GM21526 (cell line): ENCODE results near the gene GADL1.

Source experiments
- ATAC-seq: cut with Tn5 transposase; IDR thresholded peaks from one replicate; pipeline ENCODE4 v1.9.1; 2021; ENCODE audit warnings: moderate library complexity; ENCODE audit not compliant: unreplicated experiment, low FRiP score

GADL1 gene, protein sequence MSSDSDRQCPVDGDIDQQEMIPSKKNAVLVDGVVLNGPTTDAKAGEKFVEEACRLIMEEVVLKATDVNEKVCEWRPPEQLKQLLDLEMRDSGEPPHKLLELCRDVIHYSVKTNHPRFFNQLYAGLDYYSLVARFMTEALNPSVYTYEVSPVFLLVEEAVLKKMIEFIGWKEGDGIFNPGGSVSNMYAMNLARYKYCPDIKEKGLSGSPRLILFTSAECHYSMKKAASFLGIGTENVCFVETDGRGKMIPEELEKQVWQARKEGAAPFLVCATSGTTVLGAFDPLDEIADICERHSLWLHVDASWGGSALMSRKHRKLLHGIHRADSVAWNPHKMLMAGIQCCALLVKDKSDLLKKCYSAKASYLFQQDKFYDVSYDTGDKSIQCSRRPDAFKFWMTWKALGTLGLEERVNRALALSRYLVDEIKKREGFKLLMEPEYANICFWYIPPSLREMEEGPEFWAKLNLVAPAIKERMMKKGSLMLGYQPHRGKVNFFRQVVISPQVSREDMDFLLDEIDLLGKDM

DNA sequence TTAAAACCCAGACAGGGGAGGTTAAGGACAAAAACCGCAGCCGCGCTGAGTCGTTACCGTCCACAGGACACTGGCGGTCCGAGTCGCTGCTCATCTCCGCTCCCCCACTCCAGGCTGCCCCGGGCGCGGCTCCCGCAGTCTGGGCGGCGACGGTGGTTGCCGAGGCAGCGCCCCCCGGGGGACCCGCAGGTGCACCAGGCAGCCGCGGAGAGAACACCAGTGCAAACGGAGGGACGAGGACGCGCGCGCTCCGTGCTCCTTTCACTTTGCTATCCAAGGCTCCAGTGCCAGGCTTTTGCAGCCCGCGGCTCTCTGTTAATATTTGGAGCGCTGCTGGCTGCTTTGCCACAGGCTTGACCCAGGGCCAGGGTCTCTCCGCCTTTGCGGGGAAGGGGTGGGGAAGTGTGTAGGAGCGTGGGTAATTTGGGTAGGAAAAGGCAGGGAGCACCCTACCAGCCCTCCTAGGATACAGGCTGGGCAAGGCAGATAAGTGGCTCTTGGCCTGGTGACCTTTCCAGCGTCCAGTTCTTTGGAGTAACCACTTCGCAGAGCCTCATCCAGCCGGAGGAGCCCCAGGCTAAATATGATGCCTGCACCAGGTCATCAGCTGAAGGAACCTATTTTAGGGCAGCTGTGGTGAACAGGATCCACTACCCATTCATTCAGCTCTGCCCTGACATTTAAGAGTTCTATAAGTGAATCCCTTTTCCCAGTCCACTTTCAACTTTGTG is at the start of gene GADL1:
Gene GADL1 (minus strand): TSS at position 141 of the 731 bp plus-strand sequence. CDS start 47 bp downstream, at position 94.
- no peak for ATAC-seq

DNA sequence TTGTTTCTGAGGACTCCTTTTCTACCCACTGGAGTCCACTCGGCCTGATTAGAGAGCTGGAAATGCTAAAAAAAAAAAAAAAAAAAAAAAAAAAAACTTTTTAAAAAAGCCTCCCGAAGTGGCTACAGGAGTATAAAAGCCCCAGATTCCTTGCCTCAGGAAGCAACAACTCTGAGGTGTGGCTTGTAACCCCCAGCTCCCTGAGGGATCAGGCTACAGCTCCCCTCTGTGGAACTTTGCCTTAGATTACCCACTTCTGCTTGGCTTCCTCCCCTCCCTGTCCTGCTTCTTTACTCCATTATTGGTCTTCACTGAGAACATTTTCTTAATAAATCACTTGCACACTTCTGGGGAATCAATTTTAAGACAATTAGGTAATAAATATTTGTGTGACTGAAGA is 49.7 kb upstream of the GADL1 start:
- no peak for ATAC-seq

DNA sequence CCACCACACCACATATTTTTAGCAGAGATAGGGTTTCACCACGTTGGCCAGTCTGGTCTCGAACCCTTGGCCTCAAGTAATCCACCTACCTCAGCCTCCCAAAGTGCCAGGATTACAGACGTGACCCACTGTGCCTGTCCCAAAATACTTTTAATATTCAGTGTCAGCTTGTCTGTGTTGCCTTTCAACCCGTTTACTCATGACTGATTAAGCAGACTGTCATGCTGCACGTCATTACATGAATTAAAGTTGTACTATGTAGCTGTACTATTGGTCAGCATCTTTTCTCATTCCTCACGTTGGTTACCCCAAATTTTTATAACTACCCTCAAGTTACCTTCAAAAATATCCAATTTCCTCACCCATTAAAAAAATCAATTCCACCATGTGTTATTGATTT is 48.7 kb upstream of the GADL1 start:
- no peak for ATAC-seq

DNA sequence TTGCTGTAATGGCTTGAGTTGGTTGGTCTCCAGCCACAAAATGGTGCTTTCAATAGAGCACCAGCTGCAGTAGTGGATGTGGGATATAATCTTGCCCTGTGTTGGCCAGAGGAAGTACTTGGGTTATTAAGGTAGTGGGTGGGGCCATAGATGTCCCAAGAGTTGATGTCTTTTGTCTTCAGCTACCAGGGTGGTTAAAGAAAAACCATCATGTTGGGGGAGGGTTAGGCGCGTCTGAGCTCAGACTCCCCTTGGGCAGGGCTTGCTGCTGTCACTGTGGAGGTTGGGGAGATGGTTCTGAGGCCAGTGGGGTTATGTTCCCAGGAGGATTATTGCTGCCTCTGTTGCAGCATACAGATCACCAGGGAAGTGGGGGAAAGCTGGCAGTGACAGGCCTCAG is 46.9 kb upstream of the GADL1 start:
- ATAC-seq, result no peak

DNA sequence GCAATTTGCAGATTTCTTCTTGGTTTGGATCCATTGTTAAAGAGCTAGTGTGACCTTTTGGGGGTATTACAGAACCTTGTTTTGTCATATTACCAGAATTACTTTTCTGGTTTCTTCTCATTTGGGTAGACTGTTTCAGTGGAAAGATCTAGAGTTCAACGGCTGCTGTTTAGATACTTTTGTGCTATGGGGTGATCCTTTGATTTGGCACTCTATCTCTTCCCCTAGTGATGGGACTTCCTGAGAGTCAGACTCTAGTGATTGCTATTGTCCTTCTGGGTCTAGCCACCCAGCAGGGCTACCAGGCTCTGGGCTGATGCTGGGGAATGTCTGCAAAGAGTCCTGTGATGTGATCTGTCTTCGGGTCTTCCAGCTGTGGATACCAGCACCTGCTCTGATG is 46.3 kb upstream of the GADL1 start:
- ATAC-seq, result no peak

DNA sequence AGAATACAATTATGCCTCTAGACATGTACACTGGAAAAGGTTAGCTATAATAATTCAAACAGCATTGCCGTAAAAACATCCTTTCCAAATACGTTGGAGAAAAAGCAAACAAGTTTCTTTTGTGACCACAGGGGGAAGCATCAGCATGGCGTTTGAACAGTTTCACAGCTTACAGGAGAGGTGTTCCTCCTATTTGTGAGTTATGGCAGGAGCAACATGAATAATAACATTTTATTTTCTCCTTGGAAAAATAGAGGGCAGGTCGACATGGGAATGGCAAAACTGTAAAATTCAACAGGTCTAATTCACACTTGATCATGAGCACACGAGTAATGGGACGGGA is 39.7 kb upstream of the GADL1 start:
- no peak for ATAC-seq

DNA sequence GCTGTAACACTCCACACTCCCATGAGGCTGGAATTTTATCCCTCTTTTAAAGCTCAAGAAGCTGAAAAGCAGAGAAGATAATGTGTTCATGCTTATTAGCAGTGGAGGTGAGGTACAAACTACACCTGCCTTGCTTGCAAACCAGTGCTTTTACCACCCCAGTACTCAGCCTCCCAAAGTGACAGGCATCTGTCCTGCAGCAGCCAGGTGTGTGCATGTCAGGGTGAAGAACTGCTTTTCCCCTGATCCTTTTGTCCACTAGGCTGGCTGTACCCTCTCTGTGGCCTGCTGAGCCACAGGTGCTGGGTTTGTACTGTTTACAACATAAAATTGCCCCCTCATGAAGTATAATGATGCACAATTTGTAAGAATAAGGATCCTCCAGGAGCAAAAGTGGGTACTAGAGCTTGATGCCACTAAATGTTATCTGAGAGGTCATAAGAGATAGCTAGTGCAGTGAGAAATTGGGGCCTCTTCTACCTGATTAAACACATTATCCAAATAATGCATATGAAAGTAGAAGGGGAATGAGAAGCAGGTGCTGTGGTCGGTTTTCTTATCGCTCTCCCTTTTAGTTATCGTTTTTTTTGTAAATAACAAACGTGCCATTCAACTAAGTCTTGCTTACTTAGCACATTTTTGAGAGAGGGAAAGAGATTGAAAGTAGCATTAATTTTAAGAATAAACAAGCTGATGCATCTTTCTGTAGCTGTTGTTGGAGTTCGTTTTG is 39.2 kb upstream of the GADL1 start:
- ATAC-seq, result no peak

DNA sequence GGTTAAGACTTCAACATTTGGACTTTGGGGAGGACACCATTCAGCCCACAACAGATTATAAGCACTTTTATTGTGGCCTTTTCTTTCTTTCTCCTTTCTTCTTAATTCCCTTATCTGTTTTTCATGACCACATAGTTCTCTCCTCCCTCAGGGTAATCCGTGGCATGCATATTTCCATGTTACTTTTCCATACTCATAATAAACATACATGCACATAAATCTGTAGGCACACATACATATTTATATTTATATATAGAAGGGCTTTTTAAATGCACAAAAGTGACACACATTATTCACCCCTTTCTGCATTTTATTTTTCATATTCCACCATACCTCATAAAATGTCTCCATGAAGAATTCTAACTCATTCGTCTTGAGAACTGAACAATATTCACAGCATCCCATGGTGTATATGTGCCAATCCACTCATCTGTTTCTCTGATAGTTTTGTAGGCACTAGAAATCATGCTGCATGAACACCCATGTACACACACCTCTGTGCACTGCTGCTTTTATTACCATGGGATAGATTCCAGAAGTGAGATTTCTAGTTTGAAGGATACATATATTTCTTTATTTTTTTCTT is 38.1 kb upstream of the GADL1 start:
- no peak for ATAC-seq

DNA sequence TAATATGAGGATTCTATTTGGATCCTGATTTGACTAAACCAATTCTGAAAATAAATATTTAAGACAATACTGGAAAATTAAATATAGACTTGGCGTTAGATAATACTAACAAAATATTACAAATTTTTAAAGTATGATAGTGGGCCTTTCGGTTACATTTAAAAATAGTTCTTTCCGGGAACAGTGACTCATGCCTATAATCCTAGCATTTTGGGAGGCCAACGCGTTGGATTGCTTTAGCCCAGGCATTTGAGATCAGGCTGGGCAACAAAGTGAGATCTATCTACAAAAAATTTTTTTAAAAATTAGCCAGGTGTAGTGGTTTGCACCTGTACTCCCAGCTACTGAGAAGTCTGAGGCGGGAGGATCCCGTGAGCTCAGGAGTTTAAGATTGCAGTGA is 30.3 kb upstream of the GADL1 start:
- no peak for ATAC-seq

DNA sequence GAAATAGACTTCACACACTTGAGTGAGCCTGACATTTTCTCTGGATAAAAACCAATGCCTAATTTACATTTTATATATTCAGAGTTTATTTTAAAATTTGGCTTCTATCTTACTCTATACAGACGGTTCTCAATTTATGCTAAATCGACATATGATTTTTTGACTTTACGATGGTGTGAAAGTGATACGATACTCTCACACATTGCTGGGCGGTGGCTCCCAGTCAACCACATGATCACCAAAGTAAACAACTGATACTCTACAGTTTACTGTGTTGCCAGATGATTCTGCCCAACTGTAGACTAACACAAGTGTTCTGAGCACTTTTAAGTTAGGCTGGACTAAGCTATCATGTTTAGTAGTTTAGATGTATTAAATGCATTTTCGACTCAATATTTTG is 25.1 kb upstream of the GADL1 start:
- ATAC-seq, result no peak

DNA sequence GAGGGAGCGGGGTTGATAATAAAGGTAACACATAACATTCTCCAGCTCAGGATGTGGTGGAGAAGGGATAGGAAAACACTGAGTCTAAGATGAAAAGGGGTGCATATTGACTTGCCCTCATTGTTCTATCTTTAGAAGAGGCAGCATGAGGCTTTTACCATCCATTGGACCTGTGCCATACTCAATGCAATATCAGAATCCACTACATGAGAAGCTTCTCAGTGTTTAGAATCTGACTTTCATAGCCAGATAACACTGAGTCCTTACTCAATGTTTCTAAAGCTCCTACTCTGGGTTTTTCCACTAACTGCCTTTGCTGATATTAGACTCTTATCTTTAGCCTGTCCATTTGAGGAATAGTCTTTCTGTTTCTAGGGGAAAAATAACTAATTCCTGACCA is 24.3 kb upstream of the GADL1 start:
- ATAC-seq, result no peak

DNA sequence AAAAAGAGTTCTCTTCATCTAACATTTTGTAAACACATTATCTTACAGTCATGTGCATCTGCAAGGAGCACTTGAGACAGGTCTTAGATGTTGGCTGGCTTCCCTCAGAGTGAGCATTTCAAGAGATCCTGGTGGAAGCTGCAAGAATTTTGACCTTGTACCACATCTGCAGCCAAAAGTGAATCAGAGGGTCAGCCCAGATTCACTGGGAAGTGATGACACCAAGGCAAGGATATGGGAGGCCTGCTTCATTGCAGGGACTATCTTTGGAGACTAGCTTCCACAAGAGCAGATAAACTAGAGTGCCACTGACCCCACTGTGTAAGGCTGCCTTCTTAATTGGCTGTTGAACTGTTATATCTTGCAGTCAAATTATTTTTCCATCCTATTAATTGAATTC is 21.3 kb upstream of the GADL1 start:
- no peak for ATAC-seq

DNA sequence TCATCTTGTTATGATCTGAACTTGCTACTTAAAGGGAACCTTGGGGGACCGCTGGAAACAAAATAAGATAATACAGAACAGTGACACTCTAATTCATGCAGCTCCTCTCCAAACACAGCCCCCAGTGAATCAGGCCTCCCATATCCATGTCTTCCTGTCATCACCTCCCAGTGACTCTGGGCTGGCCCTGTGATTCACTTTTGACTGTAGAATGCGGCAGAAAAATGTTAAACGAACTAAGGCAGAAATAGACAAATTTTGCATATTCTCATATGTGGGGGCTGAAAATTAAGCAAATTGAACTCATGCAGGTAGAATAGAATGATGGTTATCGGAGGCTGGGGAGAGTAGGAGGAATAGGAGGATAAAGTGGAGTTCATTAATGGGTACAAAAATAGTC is 20.2 kb upstream of the GADL1 start:
- ATAC-seq, result no peak

DNA sequence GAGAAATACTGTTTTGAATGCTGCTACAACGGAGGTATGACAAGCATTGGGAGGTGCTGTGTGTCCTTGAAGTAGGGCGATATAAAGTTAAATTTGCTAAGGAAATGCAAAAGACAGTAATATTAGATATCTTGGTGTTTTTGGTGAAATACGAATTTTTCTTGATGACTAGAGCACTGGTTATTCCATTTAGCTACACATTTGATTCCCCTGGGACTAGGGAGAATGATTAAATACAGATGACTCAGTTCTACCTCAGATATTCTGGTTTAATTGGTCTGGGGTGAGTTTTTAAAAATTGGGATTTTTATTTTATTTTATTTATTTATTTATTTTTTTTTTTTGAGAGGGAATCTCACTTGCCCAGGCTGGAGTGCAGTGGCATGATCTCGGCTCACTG is 18.7 kb upstream of the GADL1 start:
- ATAC-seq, result no peak

DNA sequence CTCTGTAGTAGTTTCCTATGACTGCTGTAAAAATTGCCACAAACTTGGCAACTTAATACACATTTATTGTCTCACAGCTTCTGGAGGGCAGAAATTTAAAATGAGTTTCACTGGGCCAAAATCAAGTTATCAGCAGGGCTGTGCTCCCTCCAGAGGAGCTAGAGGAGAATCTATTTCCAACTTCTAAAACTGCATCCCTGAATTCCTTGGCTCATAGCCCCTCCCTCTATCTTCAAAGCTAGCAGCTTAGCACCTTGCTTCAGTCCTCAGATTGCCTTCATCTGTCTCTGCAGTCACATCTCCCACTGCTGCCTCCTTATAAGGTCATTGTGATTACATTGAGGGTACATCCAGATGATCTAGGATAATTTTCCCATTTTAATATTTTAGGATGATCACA is 17.8 kb upstream of the GADL1 start:
- ATAC-seq, result no peak

DNA sequence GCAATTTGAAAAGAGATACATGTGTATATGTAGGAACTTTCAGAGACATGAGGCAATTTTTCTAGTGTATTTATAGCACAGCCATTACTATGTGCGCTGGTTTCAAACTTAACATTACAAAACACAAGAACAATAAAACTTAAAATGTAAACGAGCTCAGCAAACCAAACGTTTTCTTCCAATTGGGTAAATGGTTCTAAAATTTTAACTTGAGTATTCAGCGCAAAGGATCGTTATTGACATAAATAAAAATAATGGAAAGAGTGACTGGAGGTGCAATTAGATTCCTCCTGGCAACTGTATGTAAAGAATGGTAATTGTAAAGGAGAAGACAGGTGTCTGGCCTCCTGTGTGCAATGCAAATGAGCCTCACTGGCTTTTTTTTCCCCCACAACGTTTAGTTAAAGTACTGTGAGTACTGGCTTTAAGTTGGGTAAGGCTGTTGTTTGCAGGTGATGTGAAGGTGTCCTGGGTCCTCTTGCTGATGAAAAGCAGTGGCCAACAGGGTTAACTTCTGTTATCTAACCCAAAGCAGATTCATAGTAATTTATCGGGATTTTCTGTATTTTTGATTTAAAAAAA is 14.1 kb upstream of the GADL1 start:
- no peak for ATAC-seq

DNA sequence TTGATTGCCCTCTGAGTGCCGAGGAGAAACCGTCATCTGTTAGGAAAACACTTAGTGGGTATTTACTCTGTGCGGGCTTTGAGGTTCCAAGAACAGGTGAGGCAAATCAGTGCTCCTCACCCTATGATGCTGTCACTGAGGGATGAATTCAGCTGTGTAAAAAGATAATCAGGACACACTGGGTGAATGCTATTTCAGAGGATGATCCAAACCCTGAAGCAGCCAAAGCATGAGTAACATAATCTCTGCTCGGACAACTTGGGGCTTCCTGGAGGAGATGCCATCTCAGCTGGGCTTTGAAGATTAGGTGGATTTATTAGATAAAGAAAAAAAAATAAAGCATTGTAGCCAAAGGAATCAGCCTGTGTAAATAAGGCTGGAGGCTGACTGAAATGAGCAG is 10.5 kb upstream of the GADL1 start:
- ATAC-seq, result no peak

DNA sequence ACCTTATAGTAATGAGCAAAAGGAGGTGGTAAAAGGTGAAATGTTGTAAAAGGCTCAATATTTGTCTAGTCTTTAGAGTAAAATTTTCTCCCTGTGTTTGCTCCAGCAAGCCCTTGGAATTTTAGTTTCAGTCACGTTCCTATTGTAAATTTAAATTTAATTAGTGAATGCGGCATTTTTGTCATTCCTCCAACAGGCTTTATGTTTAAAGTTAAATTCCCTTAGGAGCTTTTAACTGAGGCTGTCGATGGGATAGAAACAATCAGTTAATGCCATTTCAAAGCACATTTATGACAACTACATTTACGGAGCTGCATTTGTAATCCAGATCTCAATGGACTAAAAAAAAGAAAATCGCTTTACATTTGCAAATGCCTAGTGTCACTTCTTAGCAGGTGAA is 868 bp upstream of the GADL1 start:
- ATAC-seq, result no peak

DNA sequence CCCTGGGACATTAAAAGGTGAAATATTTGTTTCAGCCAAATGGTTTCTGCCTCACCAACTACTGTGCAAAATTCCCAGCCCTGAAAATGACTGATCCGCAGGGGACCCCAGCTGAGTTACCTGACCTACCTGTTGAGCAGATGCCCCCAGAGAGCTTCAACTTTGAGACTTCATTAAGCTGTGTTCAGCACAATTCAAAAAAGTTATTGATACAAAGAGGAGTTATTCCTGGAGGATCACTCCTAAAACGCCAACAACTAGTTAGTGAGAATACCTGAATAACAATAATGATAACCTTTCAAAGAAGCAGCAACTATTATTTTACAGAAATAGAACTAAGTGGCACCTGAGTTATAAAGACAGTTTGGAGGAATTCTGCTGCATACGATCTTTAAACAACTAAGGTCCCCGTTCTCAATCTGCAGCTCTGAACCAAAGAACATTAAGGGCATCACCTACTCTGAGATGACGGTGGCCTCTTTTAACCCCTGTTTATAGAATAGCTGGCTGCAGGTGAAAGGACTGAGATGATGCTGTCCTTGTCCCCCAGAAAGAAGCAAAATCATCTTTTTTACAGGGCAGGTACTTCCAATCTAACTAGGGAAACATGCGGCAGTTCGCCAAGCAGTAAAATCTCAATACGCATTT is 659 bp downstream of the GADL1 start:
- ATAC-seq, result no peak

DNA sequence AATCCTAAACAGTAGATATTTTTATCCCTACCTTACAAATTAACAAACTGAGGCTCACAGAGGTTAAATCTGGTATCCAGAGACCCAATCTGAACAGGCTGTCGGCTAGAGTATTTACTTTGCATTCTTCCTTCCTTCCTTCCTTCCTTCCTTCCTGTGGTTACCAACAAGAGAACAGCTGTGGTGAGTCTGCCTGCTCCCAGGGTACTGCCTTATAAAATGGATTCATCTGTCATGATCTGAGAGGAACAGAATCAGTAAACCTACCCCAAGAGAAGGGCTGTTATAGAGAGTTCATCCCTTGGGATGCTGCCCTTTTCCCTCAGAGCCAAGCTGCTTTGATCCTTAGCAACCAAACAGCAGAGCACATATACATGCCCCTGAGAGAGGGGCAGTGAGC is 3.6 kb downstream of the GADL1 start:
- ATAC-seq, result no peak
